ENCODE measurements around the gene SLC9A5.

The SLC9A5 gene

GRCh38 chr16:67238278-67238575 is 10.6 kb upstream of the SLC9A5 start:
- no peak for ATAC-seq
- TF ChIP-seq, protein P1, sequence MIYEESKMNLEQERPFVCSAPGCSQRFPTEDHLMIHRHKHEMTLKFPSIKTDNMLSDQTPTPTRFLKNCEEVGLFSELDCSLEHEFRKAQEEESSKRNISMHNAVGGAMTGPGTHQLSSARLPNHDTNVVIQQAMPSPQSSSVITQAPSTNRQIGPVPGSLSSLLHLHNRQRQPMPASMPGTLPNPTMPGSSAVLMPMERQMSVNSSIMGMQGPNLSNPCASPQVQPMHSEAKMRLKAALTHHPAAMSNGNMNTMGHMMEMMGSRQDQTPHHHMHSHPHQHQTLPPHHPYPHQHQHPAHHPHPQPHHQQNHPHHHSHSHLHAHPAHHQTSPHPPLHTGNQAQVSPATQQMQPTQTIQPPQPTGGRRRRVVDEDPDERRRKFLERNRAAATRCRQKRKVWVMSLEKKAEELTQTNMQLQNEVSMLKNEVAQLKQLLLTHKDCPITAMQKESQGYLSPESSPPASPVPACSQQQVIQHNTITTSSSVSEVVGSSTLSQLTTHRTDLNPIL (CRISPR knock-in tag; IDR thresholded peaks at IDR 0.05; ENCODE audit: low read depth): no peak
- TF ChIP-seq ZNF565 (CRISPR knock-in tag; conservative IDR thresholded peaks at IDR 0.05; ENCODE audit: low read depth): no peak
- no peak for TF ChIP-seq ZNF70 (CRISPR knock-in tag; IDR thresholded peaks at IDR 0.05)
- no peak for TF ChIP-seq ESRRG (CRISPR knock-in tag; IDR thresholded peaks at IDR 0.05)
- TF ChIP-seq BACH2 (CRISPR knock-in tag; IDR thresholded peaks at IDR 0.05; ENCODE audit: borderline replicate concordance): no peak
- no peak for TF ChIP-seq PATZ1 (CRISPR knock-in tag; IDR thresholded peaks at IDR 0.05; ENCODE audit: borderline replicate concordance)
- TF ChIP-seq PPARA (CRISPR knock-in tag; IDR thresholded peaks at IDR 0.05; ENCODE audit: borderline replicate concordance): no peak
- no peak for TF ChIP-seq TCF4 (CRISPR knock-in tag; IDR thresholded peaks at IDR 0.05; ENCODE audit: borderline replicate concordance)
- TF ChIP-seq SNAI2 (CRISPR knock-in tag; IDR thresholded peaks at IDR 0.05): no peak
- TF ChIP-seq, protein P2, sequence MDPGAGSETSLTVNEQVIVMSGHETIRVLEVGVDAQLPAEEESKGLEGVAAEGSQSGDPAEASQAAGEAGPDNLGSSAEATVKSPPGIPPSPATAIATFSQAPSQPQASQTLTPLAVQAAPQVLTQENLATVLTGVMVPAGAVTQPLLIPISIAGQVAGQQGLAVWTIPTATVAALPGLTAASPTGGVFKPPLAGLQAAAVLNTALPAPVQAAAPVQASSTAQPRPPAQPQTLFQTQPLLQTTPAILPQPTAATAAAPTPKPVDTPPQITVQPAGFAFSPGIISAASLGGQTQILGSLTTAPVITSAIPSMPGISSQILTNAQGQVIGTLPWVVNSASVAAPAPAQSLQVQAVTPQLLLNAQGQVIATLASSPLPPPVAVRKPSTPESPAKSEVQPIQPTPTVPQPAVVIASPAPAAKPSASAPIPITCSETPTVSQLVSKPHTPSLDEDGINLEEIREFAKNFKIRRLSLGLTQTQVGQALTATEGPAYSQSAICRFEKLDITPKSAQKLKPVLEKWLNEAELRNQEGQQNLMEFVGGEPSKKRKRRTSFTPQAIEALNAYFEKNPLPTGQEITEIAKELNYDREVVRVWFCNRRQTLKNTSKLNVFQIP (CRISPR knock-in tag; IDR thresholded peaks at IDR 0.05; ENCODE audit: borderline replicate concordance, low read depth): no peak
- TF ChIP-seq ZFP30 (CRISPR knock-in tag; IDR thresholded peaks at IDR 0.05): no peak
- TF ChIP-seq CSDC2 (CRISPR knock-in tag; IDR thresholded peaks at IDR 0.05): no peak
- no peak for TF ChIP-seq OSR1 (CRISPR knock-in tag; IDR thresholded peaks at IDR 0.05)
- no peak for TF ChIP-seq RARB (CRISPR knock-in tag; IDR thresholded peaks at IDR 0.05)
- no peak for TF ChIP-seq ZC3H10 (CRISPR knock-in tag; IDR thresholded peaks at IDR 0.05)

DNA sequence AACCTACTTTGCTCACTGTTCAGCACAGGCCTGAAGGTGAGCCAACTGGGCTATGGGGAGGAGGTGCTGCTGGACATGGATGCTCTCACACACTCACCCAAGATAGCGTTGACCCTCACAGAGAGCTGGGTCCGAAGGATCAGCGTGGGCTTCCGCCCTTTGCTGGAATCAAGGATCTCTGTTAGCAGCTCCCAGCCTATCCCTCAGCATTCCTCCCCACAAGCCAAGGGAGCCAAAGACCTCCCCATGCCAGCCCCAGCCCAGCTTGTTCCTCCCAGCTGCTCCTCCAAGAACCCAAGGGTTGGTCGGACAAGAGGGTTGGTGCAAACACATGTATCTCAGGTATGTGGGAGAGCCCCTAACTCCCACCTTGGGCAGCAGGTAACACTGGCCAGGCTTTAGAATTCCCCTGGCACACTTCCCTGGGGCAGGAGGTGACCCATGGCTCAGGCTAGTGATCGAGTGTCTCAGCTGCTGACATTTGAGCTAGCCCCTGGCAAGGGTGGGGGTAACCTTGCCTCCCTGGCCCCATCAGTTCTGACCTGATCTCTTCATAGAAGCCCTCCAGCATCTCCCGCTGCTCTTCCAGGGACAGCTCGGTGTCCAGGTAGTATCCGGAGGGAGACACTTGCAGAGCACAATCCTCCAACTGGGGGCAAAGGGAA is 9.8 kb upstream of the SLC9A5 start:
- no peak for ATAC-seq
- TF ChIP-seq, protein P3, sequence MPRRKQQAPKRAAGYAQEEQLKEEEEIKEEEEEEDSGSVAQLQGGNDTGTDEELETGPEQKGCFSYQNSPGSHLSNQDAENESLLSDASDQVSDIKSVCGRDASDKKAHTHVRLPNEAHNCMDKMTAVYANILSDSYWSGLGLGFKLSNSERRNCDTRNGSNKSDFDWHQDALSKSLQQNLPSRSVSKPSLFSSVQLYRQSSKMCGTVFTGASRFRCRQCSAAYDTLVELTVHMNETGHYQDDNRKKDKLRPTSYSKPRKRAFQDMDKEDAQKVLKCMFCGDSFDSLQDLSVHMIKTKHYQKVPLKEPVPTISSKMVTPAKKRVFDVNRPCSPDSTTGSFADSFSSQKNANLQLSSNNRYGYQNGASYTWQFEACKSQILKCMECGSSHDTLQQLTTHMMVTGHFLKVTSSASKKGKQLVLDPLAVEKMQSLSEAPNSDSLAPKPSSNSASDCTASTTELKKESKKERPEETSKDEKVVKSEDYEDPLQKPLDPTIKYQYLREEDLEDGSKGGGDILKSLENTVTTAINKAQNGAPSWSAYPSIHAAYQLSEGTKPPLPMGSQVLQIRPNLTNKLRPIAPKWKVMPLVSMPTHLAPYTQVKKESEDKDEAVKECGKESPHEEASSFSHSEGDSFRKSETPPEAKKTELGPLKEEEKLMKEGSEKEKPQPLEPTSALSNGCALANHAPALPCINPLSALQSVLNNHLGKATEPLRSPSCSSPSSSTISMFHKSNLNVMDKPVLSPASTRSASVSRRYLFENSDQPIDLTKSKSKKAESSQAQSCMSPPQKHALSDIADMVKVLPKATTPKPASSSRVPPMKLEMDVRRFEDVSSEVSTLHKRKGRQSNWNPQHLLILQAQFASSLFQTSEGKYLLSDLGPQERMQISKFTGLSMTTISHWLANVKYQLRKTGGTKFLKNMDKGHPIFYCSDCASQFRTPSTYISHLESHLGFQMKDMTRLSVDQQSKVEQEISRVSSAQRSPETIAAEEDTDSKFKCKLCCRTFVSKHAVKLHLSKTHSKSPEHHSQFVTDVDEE (CRISPR knock-in tag; IDR thresholded peaks at IDR 0.05): no peak
- no peak for TF ChIP-seq OSR1 (CRISPR knock-in tag; IDR thresholded peaks at IDR 0.05)
- no peak for TF ChIP-seq TOX (CRISPR knock-in tag; IDR thresholded peaks at IDR 0.05; ENCODE audit: borderline replicate concordance)
- TF ChIP-seq ZNF565 (CRISPR knock-in tag; conservative IDR thresholded peaks at IDR 0.05; ENCODE audit: low read depth): no peak
- TF ChIP-seq ESRRG (CRISPR knock-in tag; IDR thresholded peaks at IDR 0.05): no peak
- TF ChIP-seq ZNF8 (CRISPR knock-in tag; IDR thresholded peaks at IDR 0.05): no peak
- no peak for TF ChIP-seq PPARA (CRISPR knock-in tag; IDR thresholded peaks at IDR 0.05; ENCODE audit: borderline replicate concordance)
- no peak for TF ChIP-seq ARNTL (CRISPR knock-in tag; IDR thresholded peaks at IDR 0.05; ENCODE audit: borderline replicate concordance, low read depth)
- TF ChIP-seq PATZ1 (CRISPR knock-in tag; IDR thresholded peaks at IDR 0.05; ENCODE audit: borderline replicate concordance): no peak
- TF ChIP-seq BACH2 (CRISPR knock-in tag; IDR thresholded peaks at IDR 0.05; ENCODE audit: borderline replicate concordance): no peak
- no peak for TF ChIP-seq ZFP3 (CRISPR knock-in tag; IDR thresholded peaks at IDR 0.05)
- no peak for TF ChIP-seq ZC3H10 (CRISPR knock-in tag; IDR thresholded peaks at IDR 0.05)
- no peak for TF ChIP-seq TCF4 (CRISPR knock-in tag; IDR thresholded peaks at IDR 0.05; ENCODE audit: borderline replicate concordance)
- no peak for TF ChIP-seq ZNF70 (CRISPR knock-in tag; IDR thresholded peaks at IDR 0.05)
- TF ChIP-seq SNAI2 (CRISPR knock-in tag; IDR thresholded peaks at IDR 0.05): no peak
- TF ChIP-seq, protein P4, sequence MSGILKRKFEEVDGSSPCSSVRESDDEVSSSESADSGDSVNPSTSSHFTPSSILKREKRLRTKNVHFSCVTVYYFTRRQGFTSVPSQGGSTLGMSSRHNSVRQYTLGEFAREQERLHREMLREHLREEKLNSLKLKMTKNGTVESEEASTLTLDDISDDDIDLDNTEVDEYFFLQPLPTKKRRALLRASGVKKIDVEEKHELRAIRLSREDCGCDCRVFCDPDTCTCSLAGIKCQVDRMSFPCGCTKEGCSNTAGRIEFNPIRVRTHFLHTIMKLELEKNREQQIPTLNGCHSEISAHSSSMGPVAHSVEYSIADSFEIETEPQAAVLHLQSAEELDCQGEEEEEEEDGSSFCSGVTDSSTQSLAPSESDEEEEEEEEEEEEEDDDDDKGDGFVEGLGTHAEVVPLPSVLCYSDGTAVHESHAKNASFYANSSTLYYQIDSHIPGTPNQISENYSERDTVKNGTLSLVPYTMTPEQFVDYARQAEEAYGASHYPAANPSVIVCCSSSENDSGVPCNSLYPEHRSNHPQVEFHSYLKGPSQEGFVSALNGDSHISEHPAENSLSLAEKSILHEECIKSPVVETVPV (CRISPR knock-in tag; IDR thresholded peaks at IDR 0.05): no peak
- TF ChIP-seq, protein P1 (CRISPR knock-in tag; IDR thresholded peaks at IDR 0.05; ENCODE audit: low read depth): no peak
- TF ChIP-seq CSDC2 (CRISPR knock-in tag; IDR thresholded peaks at IDR 0.05): no peak
- TF ChIP-seq GLIS3 (CRISPR knock-in tag; IDR thresholded peaks at IDR 0.05): no peak
- TF ChIP-seq, protein P2 (CRISPR knock-in tag; IDR thresholded peaks at IDR 0.05; ENCODE audit: borderline replicate concordance, low read depth): no peak

Data from SK-N-SH treated with all-trans-retinoic acid at 6 μM for 48 hours (cell line).